Natural killer cell treated with Interleukin-12 subunit alpha and Interleukin-12 subunit beta and Interleukin-15 and Interleukin-18, amount 100 ng/mL, for 72 hours (primary cell): ENCODE measurements around the gene CREG1. TPM values are rescaled to one million over a fixed set of nuclear protein-coding genes. Genes with fewer than 3 reads are reported as not detected.
A peak's percentile ranks its signal among the peaks of the same experiment; 100 is the strongest.

Source experiments
- ATAC-seq, 2 donors: fragments of 150-1000 bp; cut with Tn5 transposase in 1 of 2; sonication (Bioruptor Pico), chemical (Tn5 transposase) in 1 of 2; 2 replicates each; pipeline ENCODE4 v1.10.0; 2021
- DNase-seq: peaks from one replicate; pipeline ENCODE4 v3.0.0; 2022; ENCODE audit warnings: low spot score
- H3K27ac Mint-ChIP-seq, 2 donors: 1 replicate in 1 of 2; 2 replicates in 1 of 2; pipeline ENCODE4 v1.8.0; 2022; ENCODE audit warnings: mixed read lengths in 2 of 2, mild to moderate bottlenecking in 1 of 2, moderate library complexity in 1 of 2
- H3K27me3 Mint-ChIP-seq, 2 donors: 1 replicate in 1 of 2; 2 replicates in 1 of 2; pipeline ENCODE4 v1.8.0; 2022; ENCODE audit warnings: mixed read lengths in 2 of 2
- H3K36me3 Mint-ChIP-seq: one replicate; pipeline ENCODE4 v1.8.0; 2022; ENCODE audit warnings: mixed read lengths
- H3K4me1 Mint-ChIP-seq, 2 donors: 1 replicate in 1 of 2; 2 replicates in 1 of 2; pipeline ENCODE4 v1.8.0; 2022; ENCODE audit warnings: low read depth in 2 of 2, mixed read lengths in 2 of 2, mild to moderate bottlenecking in 1 of 2
- H3K4me3 Mint-ChIP-seq: one replicate; pipeline ENCODE4 v1.8.0; 2022; ENCODE audit warnings: mixed read lengths
- H3K9me3 Mint-ChIP-seq: 2 replicates; pipeline ENCODE4 v1.8.0; 2022; ENCODE audit warnings: mixed read lengths
- total RNA-seq, 2 donors: library from RNA; stranded (reverse); gene quantifications; one replicate each; pipeline ENCODE4 v1.2.3, GENCODE V29; 2022

Gene CREG1
- 10 to 100 TPM; 15.8 to 16.2 TPM for total RNA-seq

DNA sequence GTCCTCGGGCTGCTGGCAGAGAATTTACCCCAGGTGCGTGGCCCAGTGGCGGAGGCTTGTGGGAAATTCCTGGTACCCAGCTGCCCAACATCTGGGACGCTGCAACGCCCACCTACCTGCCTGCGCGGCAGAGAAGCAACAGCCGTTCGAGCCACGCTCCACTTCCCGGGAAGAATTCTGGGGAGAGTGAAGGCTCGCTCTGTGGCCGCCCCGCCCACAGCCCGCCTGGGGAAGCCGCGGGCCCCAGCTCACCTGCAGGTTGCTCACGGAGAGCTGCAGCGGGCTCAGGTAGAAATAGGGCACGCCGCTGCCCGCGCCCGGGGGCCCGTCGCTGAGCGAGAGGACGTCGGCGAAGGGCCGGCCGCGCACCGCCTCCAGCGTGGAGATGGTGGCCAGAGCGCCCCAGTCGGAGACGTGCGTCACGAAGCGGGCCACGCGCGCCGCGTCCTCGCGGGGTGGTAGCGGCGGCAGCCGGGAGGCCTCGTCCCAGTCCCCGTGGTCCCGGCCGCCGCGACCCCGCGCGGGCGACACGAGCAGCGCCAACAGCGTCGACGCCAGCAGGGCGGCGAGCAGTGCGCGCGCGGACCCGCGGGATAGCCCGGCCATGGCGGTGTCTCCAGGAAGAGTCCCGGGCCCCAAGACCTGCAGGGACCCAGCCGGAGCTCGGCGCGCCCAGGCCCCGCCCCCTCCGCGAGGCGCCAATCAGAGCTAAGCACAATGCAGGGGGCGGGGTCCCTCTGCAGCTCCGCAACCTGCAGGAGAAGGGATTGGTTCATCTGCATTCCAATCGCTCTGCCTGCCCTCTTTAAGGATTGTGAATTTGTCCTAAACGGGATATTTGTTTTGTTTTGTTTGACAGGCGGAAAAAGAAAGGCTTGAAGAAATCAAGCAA, at the start of gene CREG1:
CREG1 (minus strand) TSS at position 627 of the 892 bp plus-strand sequence.
- H3K9me3 Mint-ChIP-seq: no peaks in the 10 kb centered on the region
- peak; percentile 100 for ATAC-seq
- no peaks in the 10 kb centered on the region for H3K36me3 Mint-ChIP-seq
- H3K27ac Mint-ChIP-seq: peak within 1 kb of the TSS in 1 of 2 donors; percentile 31
- H3K27me3 Mint-ChIP-seq: no peaks in the 10 kb centered on the region
- DNase-seq: peak; percentile 93
- peak within 1 kb of the TSS; percentile 87 for H3K4me3 Mint-ChIP-seq
- H3K4me1 Mint-ChIP-seq: peaks cover 32 to 34% of the 10 kb centered on the region in 2 donors

DNA sequence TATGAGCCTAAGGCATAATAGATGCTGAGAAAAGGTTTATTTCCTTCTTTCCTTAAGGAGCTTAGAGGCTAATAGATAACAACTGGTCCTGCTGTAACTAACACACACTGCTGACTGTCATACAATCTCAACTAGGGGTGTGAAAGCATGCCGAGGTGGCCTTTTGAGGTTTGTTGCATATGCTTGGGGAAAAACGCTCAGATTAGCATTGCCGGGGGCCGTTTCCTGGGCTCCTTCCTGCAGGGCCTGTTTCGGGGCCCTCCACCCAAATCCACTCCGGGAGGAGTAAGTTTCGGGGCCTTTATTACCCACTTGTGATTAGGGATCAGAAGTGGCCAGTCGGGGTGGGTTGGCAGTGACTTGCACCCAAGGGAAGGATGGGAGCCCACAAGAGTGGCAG, 49.3 kb upstream of the CREG1 start:
- DNase-seq (peak; percentile 63), ATAC-seq (peak; percentile 37 to 62)
- peaks cover 6% of the 10 kb centered on the region for H3K9me3 Mint-ChIP-seq
- H3K27me3 Mint-ChIP-seq: peaks cover 0 to 3% of the 10 kb centered on the region in 2 donors
- H3K36me3 Mint-ChIP-seq: peaks cover 9% of the 10 kb centered on the region
- peaks cover 28 to 32% of the 10 kb centered on the region in 2 donors for H3K4me1 Mint-ChIP-seq
- H3K4me3 Mint-ChIP-seq: peak overlapping the region; percentile 52
- H3K27ac Mint-ChIP-seq: peak overlapping the region in 1 of 2 donors; percentile 59

DNA sequence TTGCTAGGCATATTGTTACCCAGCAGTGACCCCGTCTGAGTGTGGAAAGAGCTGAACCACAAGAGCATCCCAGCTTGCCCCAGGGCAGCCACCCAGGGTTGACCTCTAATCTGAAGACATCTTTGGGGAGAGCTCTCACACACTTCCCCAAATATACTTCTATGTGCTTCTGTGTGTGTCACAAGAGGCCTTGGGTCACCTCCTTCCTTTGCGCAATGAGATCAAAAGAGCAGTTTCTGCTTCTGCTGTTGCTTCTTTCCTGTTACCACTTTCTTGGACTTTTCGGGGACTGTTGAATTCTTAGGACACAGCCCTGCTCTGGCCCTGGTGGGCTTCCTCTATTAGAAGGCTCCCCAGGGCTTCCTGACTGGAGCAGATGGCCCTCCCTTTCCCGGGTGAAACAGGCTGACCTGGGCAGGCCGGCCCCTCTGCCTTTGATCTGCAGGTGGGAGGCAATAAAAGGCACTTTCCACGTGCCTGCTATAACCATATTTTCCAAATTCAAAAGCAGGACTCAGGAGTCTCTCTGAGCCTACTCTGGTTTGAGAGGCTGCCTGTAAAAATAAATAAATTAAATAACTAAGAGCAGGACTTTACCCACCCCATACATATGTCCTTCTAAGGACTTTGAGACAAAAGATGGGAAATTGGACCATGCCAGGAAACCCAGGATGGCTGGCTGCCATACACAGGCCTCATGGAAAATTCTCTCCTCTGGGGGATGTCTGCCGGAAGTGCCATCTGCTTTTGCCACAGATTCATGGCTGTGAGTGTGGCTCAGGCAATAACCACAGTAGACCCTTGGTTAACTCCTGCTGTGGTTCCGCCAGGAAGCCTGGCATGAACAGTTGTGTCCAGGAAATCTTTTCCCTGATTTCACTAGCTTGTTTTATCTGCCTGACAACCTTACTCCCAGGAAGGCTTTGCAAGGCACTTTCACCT, 48.2 kb upstream of the CREG1 start:
- H3K4me3 Mint-ChIP-seq: peak overlapping the region; percentile 54
- H3K27me3 Mint-ChIP-seq: peaks cover 0 to 5% of the 10 kb centered on the region in 2 donors
- DNase-seq (no peak), ATAC-seq (peak; percentile 66 to 72)
- no peaks in the 10 kb centered on the region for H3K9me3 Mint-ChIP-seq
- peaks cover 28 to 32% of the 10 kb centered on the region in 2 donors for H3K4me1 Mint-ChIP-seq
- H3K36me3 Mint-ChIP-seq: peaks cover under 1% of the 10 kb centered on the region
- H3K27ac Mint-ChIP-seq: peak overlapping the region; percentile 70 to 92

DNA sequence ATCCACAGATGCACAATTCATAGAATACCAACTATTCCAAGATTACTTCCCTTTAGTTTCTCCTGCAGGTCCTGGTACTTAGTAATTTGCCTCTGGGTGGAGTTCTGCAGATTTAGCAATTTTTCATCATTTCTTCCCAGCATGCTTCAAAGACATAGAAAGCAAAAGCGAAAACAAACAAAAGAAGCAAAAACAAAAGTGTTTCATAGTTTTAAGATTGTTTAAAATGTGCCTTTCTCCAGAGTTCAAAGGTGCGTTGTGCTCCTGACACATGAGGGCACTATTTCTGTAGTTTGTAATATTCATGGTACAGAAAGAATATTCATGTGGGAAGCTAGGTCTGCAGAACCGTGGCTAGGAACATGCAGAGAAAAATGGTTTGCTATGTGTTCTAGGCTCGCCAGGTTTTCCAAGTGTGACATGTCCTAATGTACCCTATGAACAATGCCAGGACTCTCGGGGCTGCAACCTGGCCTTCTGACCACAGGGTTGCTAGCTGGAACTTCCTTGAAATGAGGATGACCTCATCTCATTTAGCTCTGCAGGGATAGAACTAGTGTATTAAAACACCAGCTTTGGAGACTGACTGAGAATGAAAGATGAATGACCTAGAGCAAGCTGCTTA, 46.5 kb upstream of the CREG1 start:
- H3K27ac Mint-ChIP-seq: peak overlapping the region; percentile 77 to 92
- peaks cover 28 to 32% of the 10 kb centered on the region in 2 donors for H3K4me1 Mint-ChIP-seq
- ATAC-seq: peak; percentile 74
- no peak for DNase-seq
- H3K9me3 Mint-ChIP-seq: no peaks in the 10 kb centered on the region
- peak overlapping the region; percentile 74 for H3K4me3 Mint-ChIP-seq
- no peaks in the 10 kb centered on the region for H3K36me3 Mint-ChIP-seq
- H3K27me3 Mint-ChIP-seq: peaks cover 0 to 5% of the 10 kb centered on the region in 2 donors

DNA sequence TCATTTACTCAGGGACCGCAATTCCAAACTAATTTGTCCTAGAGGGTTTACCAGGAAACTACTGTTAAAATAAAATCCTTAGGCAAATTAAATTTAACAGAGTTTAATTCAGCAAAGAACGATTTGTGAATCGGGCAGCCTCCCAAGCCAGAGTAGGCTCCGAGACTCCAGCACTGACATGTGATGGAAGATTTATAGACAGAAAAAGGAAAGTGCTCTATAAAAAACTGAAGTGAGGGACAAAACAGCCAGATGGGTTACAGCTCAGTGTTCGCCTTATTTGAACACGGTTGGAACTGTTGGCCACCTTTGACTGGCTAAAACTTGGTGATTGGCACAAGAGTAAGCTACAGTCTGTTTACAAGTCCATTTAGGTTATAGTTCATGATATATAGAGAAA, 41.3 kb upstream of the CREG1 start:
- H3K4me3 Mint-ChIP-seq: no peak overlapping the region
- peaks cover 5% of the 10 kb centered on the region in 2 donors for H3K27me3 Mint-ChIP-seq
- DNase-seq (no peak), ATAC-seq (no peak)
- H3K36me3 Mint-ChIP-seq: no peaks in the 10 kb centered on the region
- no peaks in the 10 kb centered on the region for H3K9me3 Mint-ChIP-seq
- H3K4me1 Mint-ChIP-seq: peaks cover 1 to 2% of the 10 kb centered on the region in 2 donors
- no peak overlapping the region for H3K27ac Mint-ChIP-seq

DNA sequence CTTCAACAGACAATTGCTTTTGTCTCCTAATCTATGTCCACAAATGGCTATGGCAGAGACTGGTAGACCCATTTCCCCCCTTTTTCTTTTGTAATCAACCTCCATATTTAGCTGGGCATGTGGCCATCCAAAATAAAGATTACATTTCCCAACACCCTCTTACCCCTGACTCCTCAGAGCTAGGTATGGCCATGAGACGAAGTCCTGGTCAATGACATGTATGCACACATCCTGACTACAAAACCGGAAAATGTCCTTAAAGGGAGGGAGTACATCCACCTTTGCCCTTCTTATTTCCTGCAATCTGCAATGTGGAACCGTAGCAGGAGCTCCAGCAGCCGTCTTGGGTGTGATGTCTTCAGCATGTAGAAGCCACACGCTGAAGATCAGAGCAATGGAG, 40.3 kb upstream of the CREG1 start:
- no peaks in the 10 kb centered on the region for H3K4me1 Mint-ChIP-seq
- no peak overlapping the region for H3K4me3 Mint-ChIP-seq
- H3K27ac Mint-ChIP-seq: no peak overlapping the region
- peaks cover 3 to 5% of the 10 kb centered on the region in 2 donors for H3K27me3 Mint-ChIP-seq
- H3K9me3 Mint-ChIP-seq: no peaks in the 10 kb centered on the region
- H3K36me3 Mint-ChIP-seq: no peaks in the 10 kb centered on the region
- DNase-seq (no peak), ATAC-seq (no peak)

DNA sequence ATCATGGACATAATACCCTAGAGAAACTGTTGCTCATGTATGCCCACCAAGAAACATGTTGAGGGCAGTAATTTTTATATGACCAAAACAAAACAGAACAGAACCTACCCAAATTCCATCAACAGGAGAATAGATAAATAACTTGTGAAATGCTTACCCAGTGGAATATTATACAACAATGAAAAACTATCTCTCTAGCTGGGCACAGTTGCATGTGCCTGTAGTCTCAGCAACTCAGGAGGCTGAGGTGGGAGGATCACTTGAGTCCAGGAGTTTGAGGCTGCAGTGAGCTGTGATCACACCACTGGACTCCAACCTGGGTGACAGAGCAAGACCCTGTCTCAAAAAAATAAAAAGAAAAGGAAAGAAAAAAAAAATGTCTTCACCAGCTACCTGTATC, 38.9 kb upstream of the CREG1 start:
- DNase-seq (no peak), ATAC-seq (no peak)
- H3K36me3 Mint-ChIP-seq: no peaks in the 10 kb centered on the region
- no peak overlapping the region for H3K4me3 Mint-ChIP-seq
- no peak overlapping the region for H3K27ac Mint-ChIP-seq
- peaks cover 0 to 3% of the 10 kb centered on the region in 2 donors for H3K4me1 Mint-ChIP-seq
- H3K27me3 Mint-ChIP-seq: peaks cover 2 to 5% of the 10 kb centered on the region in 2 donors
- H3K9me3 Mint-ChIP-seq: no peaks in the 10 kb centered on the region

DNA sequence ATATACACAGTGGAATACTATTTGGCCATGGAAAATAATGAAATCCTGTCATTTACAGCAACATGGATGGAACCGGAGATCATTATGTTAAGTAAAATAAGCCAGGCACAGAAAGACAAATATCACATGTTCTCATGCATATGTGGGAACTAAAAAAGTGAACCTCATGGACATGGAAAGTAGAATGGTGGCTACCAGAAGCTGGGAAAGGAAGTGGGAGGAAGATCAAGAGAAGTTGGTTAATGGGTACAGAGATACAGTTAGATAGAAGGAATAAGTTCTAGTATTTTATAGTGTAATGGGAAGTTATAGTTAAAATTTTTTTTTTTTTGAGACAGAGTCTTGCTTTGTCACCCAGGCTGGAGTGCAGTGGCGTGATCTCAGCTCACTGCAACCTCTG, 34.8 kb upstream of the CREG1 start:
- H3K36me3 Mint-ChIP-seq: no peaks in the 10 kb centered on the region
- ATAC-seq (no peak), DNase-seq (no peak)
- H3K4me3 Mint-ChIP-seq: no peak overlapping the region
- no peak overlapping the region for H3K27ac Mint-ChIP-seq
- H3K27me3 Mint-ChIP-seq: peaks cover 0 to 5% of the 10 kb centered on the region in 2 donors
- H3K9me3 Mint-ChIP-seq: no peaks in the 10 kb centered on the region
- H3K4me1 Mint-ChIP-seq: peaks cover 0 to 8% of the 10 kb centered on the region in 2 donors

DNA sequence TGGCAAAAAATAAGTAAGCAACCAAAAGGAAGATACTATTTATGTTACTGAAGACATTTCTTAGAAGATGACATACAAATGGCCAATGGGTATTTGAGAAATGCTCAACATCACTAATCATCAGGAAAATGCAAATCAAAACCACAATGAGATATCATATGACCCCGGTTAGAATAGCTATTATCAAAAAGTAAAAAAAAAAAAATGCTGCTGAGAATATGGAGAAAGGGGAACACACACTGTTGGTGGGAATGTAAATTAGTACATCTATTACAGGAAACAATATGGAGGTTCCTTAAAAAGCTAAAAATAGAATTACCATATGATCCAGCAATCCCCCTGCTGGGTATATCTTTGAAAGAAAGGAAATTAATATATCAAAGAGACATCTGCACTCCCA, 34.3 kb upstream of the CREG1 start:
- DNase-seq: no peak

DNA sequence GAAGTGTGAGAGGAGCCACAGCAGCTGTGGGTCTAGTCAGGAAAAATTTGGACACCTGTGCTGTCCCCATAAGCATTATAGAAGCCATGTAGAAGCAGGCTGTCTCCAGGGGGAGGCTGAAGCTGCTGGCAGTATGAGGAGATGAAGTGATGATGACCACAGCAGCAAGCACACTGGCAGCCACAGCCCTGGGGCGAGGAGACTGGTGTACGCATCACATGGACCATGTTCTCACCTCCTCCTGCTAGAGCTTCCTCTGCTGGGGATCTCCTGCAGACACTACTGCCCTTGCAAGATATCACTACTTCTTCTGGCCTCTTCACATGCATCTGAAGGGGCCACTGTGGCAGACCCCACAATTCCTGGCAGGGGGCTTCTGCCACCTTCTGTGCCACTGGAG, 33.8 kb upstream of the CREG1 start:
- ATAC-seq: peak; percentile 17 to 53

More for the DNA sequence above, 34.3 kb upstream of the CREG1 start:
- Mint-ChIP-seq H3K9me3 (no peaks in the 10 kb centered on the region), H3K4me1 (peaks cover 0 to 8% of the 10 kb centered on the region in 2 donors), H3K36me3 (no peaks in the 10 kb centered on the region), H3K27me3 (peaks cover 0 to 5% of the 10 kb centered on the region in 2 donors), H3K4me3 (no peak overlapping the region), H3K27ac (no peak overlapping the region)
- ATAC-seq: no peak

DNA sequence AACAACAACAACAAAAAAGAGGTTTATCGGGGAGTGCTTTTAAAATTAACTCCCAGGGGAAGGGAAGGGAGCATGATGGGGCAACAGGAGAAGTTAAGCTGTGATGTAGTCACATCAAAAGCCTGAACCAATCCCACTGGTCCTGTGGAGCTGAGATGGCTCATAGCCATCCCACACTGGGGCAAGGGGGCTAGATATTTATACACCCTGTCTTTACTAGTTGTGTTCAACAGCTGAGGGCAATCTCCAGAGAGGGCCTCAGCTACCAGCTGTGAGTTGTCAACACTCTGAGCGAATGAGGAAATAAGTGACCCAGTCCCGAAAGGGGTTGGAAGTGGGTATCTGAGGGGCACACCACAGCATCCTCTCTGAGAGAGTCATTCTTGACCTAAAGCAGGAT, 31.0 kb upstream of the CREG1 start:
- DNase-seq (no peak), ATAC-seq (peak in 1 of 2 donors; percentile 43)
- Mint-ChIP-seq H3K4me1 (peaks cover 0 to 8% of the 10 kb centered on the region in 2 donors), H3K27ac (no peak overlapping the region), H3K27me3 (no peaks in the 10 kb centered on the region), H3K36me3 (no peaks in the 10 kb centered on the region), H3K9me3 (no peaks in the 10 kb centered on the region), H3K4me3 (no peak overlapping the region)

More for the DNA sequence above, 33.8 kb upstream of the CREG1 start:
- Mint-ChIP-seq H3K27me3 (peaks cover 0 to under 1% of the 10 kb centered on the region in 2 donors), H3K27ac (no peak overlapping the region), H3K4me3 (no peak overlapping the region), H3K9me3 (no peaks in the 10 kb centered on the region), H3K36me3 (no peaks in the 10 kb centered on the region), H3K4me1 (peaks cover 0 to 8% of the 10 kb centered on the region in 2 donors)
- DNase-seq: no peak

DNA sequence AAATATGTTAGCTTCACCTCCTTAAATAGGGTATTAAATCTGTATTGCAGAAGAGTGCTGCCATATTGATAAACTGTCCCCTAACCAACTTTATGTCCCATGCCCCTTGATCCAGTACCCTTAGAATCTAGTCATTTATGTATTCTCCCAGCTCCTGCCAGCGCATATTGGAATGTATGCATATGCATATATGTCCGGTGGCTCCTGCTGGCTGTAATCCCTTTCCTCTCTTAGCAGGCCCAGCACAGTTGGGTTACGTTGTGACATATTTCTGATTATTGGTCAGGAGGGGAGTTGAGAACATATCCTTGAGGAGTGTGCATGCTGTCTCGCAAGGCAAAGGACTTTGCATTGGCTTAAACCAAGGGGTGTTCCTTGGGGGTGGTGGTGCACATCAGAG, 29.2 kb upstream of the CREG1 start:
- DNase-seq (no peak), ATAC-seq (no peak)
- no peak overlapping the region for H3K27ac Mint-ChIP-seq
- H3K27me3 Mint-ChIP-seq: peaks cover 4 to 5% of the 10 kb centered on the region in 2 donors
- H3K36me3 Mint-ChIP-seq: no peaks in the 10 kb centered on the region
- no peak overlapping the region for H3K4me3 Mint-ChIP-seq
- H3K4me1 Mint-ChIP-seq: peaks cover 0 to 7% of the 10 kb centered on the region in 2 donors
- no peaks in the 10 kb centered on the region for H3K9me3 Mint-ChIP-seq

DNA sequence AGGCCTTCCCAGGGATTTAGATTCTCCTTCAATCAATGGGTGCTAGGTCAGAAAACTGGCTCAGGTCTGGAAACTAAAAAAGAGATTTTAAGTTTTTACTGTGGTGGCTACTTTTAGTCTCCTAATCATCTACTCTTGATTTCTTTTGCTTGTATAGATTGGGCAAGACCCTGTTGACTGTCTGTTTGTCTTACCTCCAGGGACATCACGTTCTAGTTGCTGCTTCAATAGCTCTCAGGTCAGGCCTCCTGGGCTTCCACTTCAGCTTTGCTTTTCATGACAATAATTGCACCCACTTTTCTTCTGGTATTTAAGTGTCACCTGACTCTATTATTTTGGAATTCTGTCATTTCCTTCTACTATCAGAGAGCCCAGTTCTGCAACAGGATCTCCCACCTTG, 28.5 kb upstream of the CREG1 start:
- H3K9me3 Mint-ChIP-seq: no peaks in the 10 kb centered on the region
- H3K4me3 Mint-ChIP-seq: no peak overlapping the region
- no peaks in the 10 kb centered on the region for H3K36me3 Mint-ChIP-seq
- DNase-seq (no peak), ATAC-seq (no peak)
- H3K27ac Mint-ChIP-seq: no peak overlapping the region
- peaks cover 0 to under 1% of the 10 kb centered on the region in 2 donors for H3K4me1 Mint-ChIP-seq
- peaks cover 4 to 5% of the 10 kb centered on the region in 2 donors for H3K27me3 Mint-ChIP-seq
